OCI-LY1 (cell line): ENCODE results near the gene AIF1L.

Source experiments
- H2AFZ ChIP-seq: fragments of 200-600 bp; sonication (generic), shearing (Covaris generic); 2 replicates; pipeline ENCODE4 v1.6.0; 2014; ENCODE audit warnings: antibody characterized with exemption, mild to moderate bottlenecking, low read length
- H3F3A ChIP-seq: fragments of 200-600 bp; sonication (generic), shearing (Covaris generic); 2 replicates; pipeline ENCODE4 v1.6.0; 2014; ENCODE audit warnings: mild to moderate bottlenecking, antibody characterized with exemption, low read length, moderate library complexity; ENCODE audit not compliant: insufficient read depth
- H3K27ac ChIP-seq: fragments of 200-600 bp; sonication (generic); 2 replicates; pipeline ENCODE4 v1.5.1; 2014; ENCODE audit warnings: low read length, mixed run types, mild to moderate bottlenecking, low read depth; ENCODE audit not compliant: poor library complexity, severe bottlenecking
- H3K27me3 ChIP-seq: fragments of 200-600 bp; sonication (generic); 2 replicates; pipeline ENCODE4 v1.6.0; 2014; ENCODE audit warnings: antibody characterized with exemption, mild to moderate bottlenecking, low read length, moderate library complexity; ENCODE audit not compliant: insufficient read depth
- H3K36me3 ChIP-seq: fragments of 200-600 bp; sonication (generic); 2 replicates; pipeline ENCODE4 v1.6.1; 2014; ENCODE audit warnings: mild to moderate bottlenecking, antibody characterized with exemption, low read length, moderate library complexity, mixed read lengths; ENCODE audit not compliant: insufficient read depth
- H3K4me1 ChIP-seq: fragments of 200-600 bp; sonication (generic); 2 replicates; pipeline ENCODE4 v1.5.1; 2014; ENCODE audit warnings: mild to moderate bottlenecking, low read length, moderate library complexity; ENCODE audit not compliant: insufficient read depth, severe bottlenecking
- H3K4me2 ChIP-seq: fragments of 200-600 bp; sonication (generic), shearing (Covaris generic); 2 replicates; pipeline ENCODE4 v1.6.1; 2014; ENCODE audit warnings: low read length
- H3K4me3 ChIP-seq: fragments of 200-600 bp; sonication (generic); 2 replicates; pipeline ENCODE4 v1.5.1; 2014; ENCODE audit warnings: low read length, low read depth, mild to moderate bottlenecking, mixed read lengths; ENCODE audit not compliant: poor library complexity, severe bottlenecking
- H3K79me2 ChIP-seq: fragments of 200-600 bp; shearing (Covaris generic); 2 replicates; pipeline ENCODE4 v1.6.1; 2016; ENCODE audit warnings: mixed run types, low read length, mixed read lengths; ENCODE audit not compliant: insufficient read depth
- H3K9ac ChIP-seq: fragments of 200-600 bp; sonication (generic), shearing (Covaris generic); 2 replicates; pipeline ENCODE4 v1.6.1; 2014; ENCODE audit warnings: mild to moderate bottlenecking, low read length, mixed read lengths
- H3K9me2 ChIP-seq: fragments of 200-600 bp; sonication (generic), shearing (Covaris generic); 2 replicates; pipeline ENCODE4 v1.6.1; 2014; ENCODE audit warnings: low read depth, mild to moderate bottlenecking, low read length, mixed read lengths
- H3K9me3 ChIP-seq: fragments of 200-600 bp; shearing (Covaris generic); 2 replicates; pipeline ENCODE4 v1.6.1; 2014; ENCODE audit warnings: low read length, mixed read lengths
- H4K20me1 ChIP-seq: fragments of 200-600 bp; sonication (generic), shearing (Covaris generic); 2 replicates; pipeline ENCODE4 v1.6.0; 2016; ENCODE audit warnings: mild to moderate bottlenecking, low read length; ENCODE audit not compliant: insufficient read depth
- CTCF ChIP-seq: fragments of 200-600 bp; sonication (generic), shearing (Covaris generic); IDR thresholded peaks from 2 replicates; pipeline ENCODE4 v1.5.1; 2017; ENCODE audit warnings: mild to moderate bottlenecking, antibody characterized with exemption, low read length, moderate library complexity, mixed read lengths
- EZH2 ChIP-seq: fragments of 200-600 bp; sonication (generic), shearing (Covaris generic); IDR thresholded peaks from 2 replicates; pipeline ENCODE4 v1.8.0; 2017; ENCODE audit warnings: borderline replicate concordance, mixed run types, mild to moderate bottlenecking, antibody characterized with exemption, low read length, moderate library complexity, mixed read lengths

The AIF1L gene

DNA sequence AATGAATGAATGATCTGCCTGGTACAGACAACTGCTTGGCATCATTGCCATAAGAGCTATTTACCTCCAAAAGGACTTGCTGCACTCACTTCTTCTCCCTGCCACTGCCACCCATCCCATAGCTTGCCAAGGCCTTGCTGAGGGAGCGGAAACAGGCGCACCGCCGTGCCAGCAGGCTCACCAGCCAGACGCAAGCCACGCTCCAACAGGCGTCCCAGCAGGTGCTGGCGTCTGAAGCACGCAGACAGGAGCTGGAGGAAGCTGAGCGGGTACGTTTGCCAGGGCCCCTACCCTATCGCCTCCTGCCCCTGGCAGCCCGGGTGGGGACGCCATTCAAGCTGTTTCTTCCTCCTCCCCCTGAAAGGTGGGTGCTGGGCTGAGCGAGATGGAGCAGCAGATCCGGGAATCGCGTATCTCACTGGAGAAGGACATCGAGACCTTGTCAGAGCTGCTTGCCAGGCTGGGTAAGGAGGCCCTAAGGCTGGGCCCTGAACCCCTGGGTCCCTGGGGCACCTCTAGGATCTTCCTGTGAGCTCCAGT is 8.9 kb upstream of the AIF1L start:
- Histone ChIP-seq H3K36me3 (no peaks in the 10 kb centered on the region), H3K79me2 (no peaks in the 10 kb centered on the region), H3K4me1 (no peaks in the 10 kb centered on the region), H2AFZ (no peak overlapping the region), H3K4me3 (no peak overlapping the region), H4K20me1 (no peaks in the 10 kb centered on the region), H3K9ac (no peak overlapping the region), H3K27ac (no peak overlapping the region), H3F3A (no peaks in the 10 kb centered on the region), H3K4me2 (no peak overlapping the region), H3K27me3 (no peaks in the 10 kb centered on the region; the same call in 1 of the 2 replicates), H3K9me3 (no peaks in the 10 kb centered on the region), H3K9me2 (no peaks in the 10 kb centered on the region)
- TF ChIP-seq CTCF (no peak), EZH2 (no peak)

- no peaks in the 10 kb centered on the region for H4K20me1 ChIP-seq
- H3K27ac ChIP-seq: no peak overlapping the region
- no peak overlapping the region for H3K4me2 ChIP-seq
- H3K4me3 ChIP-seq: no peak overlapping the region
- no peak overlapping the region for H3K9ac ChIP-seq
- TF ChIP-seq EZH2: no peak
- TF ChIP-seq CTCF: no peak
- no peaks in the 10 kb centered on the region; the same call in 1 of the 2 replicates for H3K27me3 ChIP-seq
- H3K36me3 ChIP-seq: no peaks in the 10 kb centered on the region
- no peaks in the 10 kb centered on the region for H3F3A ChIP-seq
- H3K4me1 ChIP-seq: no peaks in the 10 kb centered on the region
- H3K79me2 ChIP-seq: no peaks in the 10 kb centered on the region
- no peaks in the 10 kb centered on the region for H3K9me2 ChIP-seq
- no peak overlapping the region for H2AFZ ChIP-seq
- H3K9me3 ChIP-seq: no peaks in the 10 kb centered on the region
Measured at GRCh38 chr9:131090025-131090787, 6.1 kb upstream of the AIF1L start.

GRCh38 chr9:131091352-131091992 is 4.9 kb upstream of the AIF1L start:
- Histone ChIP-seq H3K27me3 (peaks cover 4% of the 10 kb centered on the region), H3F3A (no peaks in the 10 kb centered on the region), H3K36me3 (no peaks in the 10 kb centered on the region), H3K4me1 (peaks cover 3% of the 10 kb centered on the region), H3K4me2 (no peak overlapping the region), H3K4me3 (no peak overlapping the region), H2AFZ (no peak overlapping the region), H3K9ac (no peak overlapping the region), H3K27ac (no peak overlapping the region), H4K20me1 (no peaks in the 10 kb centered on the region), H3K79me2 (no peaks in the 10 kb centered on the region), H3K9me2 (no peaks in the 10 kb centered on the region), H3K9me3 (no peaks in the 10 kb centered on the region)
- TF ChIP-seq CTCF (no peak), EZH2 (no peak)
